HG02763 (cell line): ENCODE results near the gene LMOD2.
A peak's percentile ranks its signal among the peaks of the same experiment; 100 is the strongest.
"Not testable (repeated sequence)": the region's sequence is repeated elsewhere in the genome, so short reads cannot be mapped to it uniquely, and the experiment has no call there.

Source experiments
- ATAC-seq: cut with Tn5 transposase; IDR thresholded peaks from one replicate; pipeline ENCODE4 v1.9.1; 2021; ENCODE audit warnings: mild to moderate bottlenecking, moderate library complexity; ENCODE audit not compliant: unreplicated experiment

The LMOD2 gene

GRCh38 chr7:123655614-123656013 is at the start of gene LMOD2:
Gene LMOD2 (plus strand): TSS chr7:123655866. CDS start chr7:123655964, 98 bp downstream.
- ATAC-seq = no peak

- no peak for ATAC-seq
Observed at GRCh38 chr7:123607423-123607975, 48.2 kb upstream of the LMOD2 start.

GRCh38 chr7:123608991-123609882 is 46.4 kb upstream of the LMOD2 start:
- no peak for ATAC-seq

- ATAC-seq = no peak
Observed at GRCh38 chr7:123609883-123610239, 45.8 kb upstream of the LMOD2 start.

GRCh38 chr7:123612024-123612423 is 43.6 kb upstream of the LMOD2 start:
- ATAC-seq = no peak

GRCh38 chr7:123615344-123615743 is 40.3 kb upstream of the LMOD2 start:
- ATAC-seq = no peak

- no peak for ATAC-seq
Observed at GRCh38 chr7:123616223-123616622, 39.4 kb upstream of the LMOD2 start.

- no peak for ATAC-seq
Observed at GRCh38 chr7:123621707-123622106, 34.0 kb upstream of the LMOD2 start.

GRCh38 chr7:123622660-123623386 is 32.8 kb upstream of the LMOD2 start:
- ATAC-seq = no peak

- peak; percentile 93 for ATAC-seq
Observed at GRCh38 chr7:123624527-123625183, 31.0 kb upstream of the LMOD2 start.

- no peak for ATAC-seq
Observed at GRCh38 chr7:123625254-123625653, 30.4 kb upstream of the LMOD2 start.

- ATAC-seq = no peak
Observed at GRCh38 chr7:123627851-123628250, 27.8 kb upstream of the LMOD2 start.

GRCh38 chr7:123628829-123629228 is 26.8 kb upstream of the LMOD2 start:
- ATAC-seq = no peak

- no peak for ATAC-seq
Observed at GRCh38 chr7:123629281-123629680, 26.4 kb upstream of the LMOD2 start.

GRCh38 chr7:123632808-123633207 is 22.9 kb upstream of the LMOD2 start:
- no peak for ATAC-seq

GRCh38 chr7:123633553-123633952 is 22.1 kb upstream of the LMOD2 start:
- no peak for ATAC-seq

GRCh38 chr7:123634011-123634573 is 21.6 kb upstream of the LMOD2 start:
- not testable (repeated sequence) for ATAC-seq

- no peak for ATAC-seq
Observed at GRCh38 chr7:123635551-123636359, 19.9 kb upstream of the LMOD2 start.

- ATAC-seq = no peak
Observed at GRCh38 chr7:123637203-123637602, 18.5 kb upstream of the LMOD2 start.

- ATAC-seq = no peak
Observed at GRCh38 chr7:123637878-123638277, 17.8 kb upstream of the LMOD2 start.
